GM23338 (cell line): ENCODE data around the gene DIAPH3. TPM values are rescaled to one million over a fixed set of nuclear protein-coding genes. Genes with fewer than 3 reads are reported as not detected.

ENCODE experiments used
- ATAC-seq: fragments of 200-7000 bp; cut with Tn5 transposase; 3 replicates; pipeline ENCODE4 v1.9.1; 2020
- DNase-seq: peaks from one replicate; pipeline ENCODE4 v3.0.0-alpha.2; 2015; ENCODE audit warnings: low spot score
- H2AFZ ChIP-seq: fragments of 200-600 bp; sonication (generic); 2 replicates; pipeline ENCODE4 v1.8.0; 2016; ENCODE audit warnings: antibody characterized with exemption, mild to moderate bottlenecking, moderate library complexity
- H3F3A ChIP-seq: fragments of 200-600 bp; sonication (generic); replicated peaks from 2 replicates; pipeline ENCODE4 v1.8.0; 2017; ENCODE audit warnings: antibody characterized with exemption, mixed run types, low read depth
- H3K27ac ChIP-seq: fragments of 200-600 bp; sonication (generic); 2 replicates; pipeline ENCODE4 v1.6.1; 2016; ENCODE audit warnings: low read depth
- H3K27me3 ChIP-seq: fragments of 200-600 bp; sonication (generic); 2 replicates; pipeline ENCODE4 v1.8.0; 2016; ENCODE audit warnings: mild to moderate bottlenecking, mixed run types, moderate library complexity; ENCODE audit not compliant: insufficient read depth
- H3K36me3 ChIP-seq: fragments of 200-600 bp; sonication (generic); 2 replicates; pipeline ENCODE4 v1.8.0; 2016; ENCODE audit warnings: mild to moderate bottlenecking; ENCODE audit not compliant: insufficient read depth
- H3K4me1 ChIP-seq: fragments of 200-600 bp; sonication (generic); 2 replicates; pipeline ENCODE4 v1.8.0; 2016; ENCODE audit warnings: mild to moderate bottlenecking, moderate library complexity; ENCODE audit not compliant: insufficient read depth
- H3K4me2 ChIP-seq: fragments of 200-600 bp; sonication (generic); 2 replicates; pipeline ENCODE4 v1.7.1; 2017; ENCODE audit warnings: mixed run types
- H3K4me3 ChIP-seq: fragments of 200-600 bp; sonication (generic); 2 replicates; pipeline ENCODE4 v1.6.1; 2016; ENCODE audit warnings: mixed run types
- H3K79me2 ChIP-seq: fragments of 200-600 bp; sonication (generic); replicated peaks from 2 replicates; pipeline ENCODE4 v1.8.0; 2017; ENCODE audit warnings: mild to moderate bottlenecking; ENCODE audit not compliant: insufficient read depth
- H3K9me2 ChIP-seq: fragments of 200-600 bp; sonication (generic); 2 replicates; pipeline ENCODE4 v1.8.0; 2017; ENCODE audit not compliant: insufficient read depth
- H4K20me1 ChIP-seq: fragments of 200-600 bp; sonication (generic); replicated peaks from 2 replicates; pipeline ENCODE4 v1.8.0; 2017; ENCODE audit warnings: mild to moderate bottlenecking; ENCODE audit not compliant: insufficient read depth
- H3K27ac Mint-ChIP-seq: 2 replicates; pipeline ENCODE4 v1.8.0; 2020; ENCODE audit warnings: inconsistent platforms, mild to moderate bottlenecking, moderate library complexity, mixed read lengths
- H3K27me3 Mint-ChIP-seq: 3 replicates; pipeline ENCODE4 v1.8.0; 2022; ENCODE audit warnings: low read depth, mild to moderate bottlenecking, moderate library complexity, mixed read lengths, inconsistent platforms; ENCODE audit not compliant: insufficient read depth, poor library complexity
- H3K36me3 Mint-ChIP-seq: 3 replicates; pipeline ENCODE4 v1.8.0; 2021; ENCODE audit warnings: low read depth, mild to moderate bottlenecking, inconsistent platforms, moderate library complexity, mixed read lengths
- H3K4me1 Mint-ChIP-seq: 3 replicates; pipeline ENCODE4 v1.8.0; 2020; ENCODE audit warnings: mild to moderate bottlenecking, inconsistent platforms, mixed read lengths
- H3K4me3 Mint-ChIP-seq: 3 replicates; pipeline ENCODE4 v1.8.0; 2021; ENCODE audit warnings: moderate library complexity, mild to moderate bottlenecking, inconsistent platforms, mixed read lengths
- H3K9me3 Mint-ChIP-seq: 3 replicates; pipeline ENCODE4 v1.8.0; 2020; ENCODE audit warnings: moderate library complexity, mild to moderate bottlenecking, inconsistent platforms, mixed read lengths
- EZH2 ChIP-seq: fragments of 200-600 bp; sonication (generic); IDR thresholded peaks from one replicate; pipeline ENCODE4 v1.8.0; 2017; ENCODE audit warnings: antibody characterized with exemption, mild to moderate bottlenecking, low read depth; ENCODE audit not compliant: unreplicated experiment
- JUNB ChIP-seq: IDR thresholded peaks from one replicate; pipeline ENCODE4 v1.6.1; 2016; ENCODE audit warnings: antibody characterized with exemption; ENCODE audit not compliant: unreplicated experiment
- POLR2AphosphoS5 ChIP-seq: IDR thresholded peaks from 2 replicates; pipeline ENCODE4 v1.6.1; 2016; ENCODE audit warnings: antibody characterized with exemption, low read depth
- REST ChIP-seq: IDR thresholded peaks from one replicate; pipeline ENCODE4 v1.6.1; 2018; ENCODE audit warnings: antibody characterized with exemption; ENCODE audit not compliant: unreplicated experiment
- ZNF114 ChIP-seq: fragments of 250-450 bp; sonication (Bioruptor Pico); IDR thresholded peaks from 2 replicates; pipeline ENCODE4 v1.5.0; 2020; ENCODE audit warnings: mild to moderate bottlenecking, moderate library complexity
- polyA plus RNA-seq: library from polyadenylated mRNA; unstranded; fragments of >200 nt; fragmentation: Nextera tagmentation; extraction: Ambion mirVana; gene quantifications from 2 replicates; pipeline ENCODE4 v1.2.1, GENCODE V29; 2016
- total RNA-seq: library from RNA; depleted of rRNA; stranded (reverse); fragments of >200 nt; shearing (Covaris generic); gene quantifications from 2 replicates; pipeline ENCODE4 v1.2.3, GENCODE V29; 2014

Gene DIAPH3
- total and polyA plus RNA-seq, 2 experiments from 2014 or later: 23.4 to 30.2 TPM

- Histone ChIP-seq H3K4me2 (no peak overlapping the region), H3K9me2 (no peaks in the 10 kb centered on the region), H3K36me3 (no peaks in the 10 kb centered on the region), H4K20me1 (0 out of 2 replicates have a peak, but pooled peaks cover 6% of the 10 kb centered on the region), H3K27ac (no peak overlapping the region), H3K4me1 (no peaks in the 10 kb centered on the region), H3K79me2 (peaks cover 38% of the 10 kb centered on the region), H3K27me3 (no peaks in the 10 kb centered on the region), H3F3A (no peaks in the 10 kb centered on the region), H2AFZ (no peak overlapping the region), H3K4me3 (no peak overlapping the region)
- H3K9me3 Mint-ChIP-seq: no peaks in the 10 kb centered on the region
- DNase-seq (no peak), ATAC-seq (no peak)
- peaks cover 2% of the 10 kb centered on the region for H3K27me3 Mint-ChIP-seq
- no peak overlapping the region for H3K4me3 Mint-ChIP-seq
- no peak for TF ChIP-seq REST
- H3K27ac Mint-ChIP-seq: no peak overlapping the region
- H3K4me1 Mint-ChIP-seq: no peaks in the 10 kb centered on the region; the same call in 2 of the 3 replicates
- H3K36me3 Mint-ChIP-seq: peaks cover 6% of the 10 kb centered on the region
Observed at GRCh38 chr13:60120617-60121336, 43.0 kb downstream of the DIAPH3 start.

- no peaks in the 10 kb centered on the region for H3K36me3 ChIP-seq
- no peak overlapping the region for H3K4me2 ChIP-seq
- H4K20me1 ChIP-seq: no peaks in the 10 kb centered on the region
- no peaks in the 10 kb centered on the region for H3K4me1 ChIP-seq
- H3K4me1 Mint-ChIP-seq: no peaks in the 10 kb centered on the region; the same call in 2 of the 3 replicates
- H3K9me2 ChIP-seq: no peaks in the 10 kb centered on the region
- peaks cover 9% of the 10 kb centered on the region; the same call in 2 of the 3 replicates for H3K9me3 Mint-ChIP-seq
- peaks cover 21% of the 10 kb centered on the region for H3K36me3 Mint-ChIP-seq
- H3K27ac Mint-ChIP-seq: no peak overlapping the region
- H3K27me3 ChIP-seq: no peaks in the 10 kb centered on the region
- ATAC-seq (no peak), DNase-seq (no peak)
- peaks cover 35% of the 10 kb centered on the region for H3K79me2 ChIP-seq
- no peak overlapping the region for H3K27ac ChIP-seq
- H3K4me3 Mint-ChIP-seq: no peak overlapping the region
- no peak overlapping the region for H3K4me3 ChIP-seq
- H2AFZ ChIP-seq: no peak overlapping the region
- H3K27me3 Mint-ChIP-seq: peaks cover 2% of the 10 kb centered on the region
- no peak for TF ChIP-seq EZH2
- H3F3A ChIP-seq: no peaks in the 10 kb centered on the region
Observed at GRCh38 chr13:60118696-60119400, 44.9 kb downstream of the DIAPH3 start.

- ATAC-seq (no peak), DNase-seq (no peak)
- no peaks in the 10 kb centered on the region for H3K9me2 ChIP-seq
- H3K4me2 ChIP-seq: no peak overlapping the region
- no peak for TF ChIP-seq POLR2AphosphoS5
- no peak for TF ChIP-seq ZNF114 (CRISPR knock-in tag)
- no peak for TF ChIP-seq JUNB
- H3K4me1 ChIP-seq: no peaks in the 10 kb centered on the region
- H3F3A ChIP-seq: no peaks in the 10 kb centered on the region
- Mint-ChIP-seq H3K36me3 (peaks cover 29% of the 10 kb centered on the region), H3K9me3 (peaks cover 9% of the 10 kb centered on the region; the same call in 2 of the 3 replicates), H3K4me1 (no peaks in the 10 kb centered on the region; the same call in 2 of the 3 replicates), H3K27me3 (no peaks in the 10 kb centered on the region), H3K27ac (no peak overlapping the region), H3K4me3 (no peak overlapping the region)
- 0 out of 2 replicates have a peak, but pooled peaks cover 3% of the 10 kb centered on the region for H4K20me1 ChIP-seq
- no peak overlapping the region for H2AFZ ChIP-seq
- peaks cover 30% of the 10 kb centered on the region for H3K79me2 ChIP-seq
- H3K36me3 ChIP-seq: peaks cover 3% of the 10 kb centered on the region; the same call in 1 of the 2 replicates
- H3K4me3 ChIP-seq: no peak overlapping the region
- no peaks in the 10 kb centered on the region for H3K27me3 ChIP-seq
- H3K27ac ChIP-seq: no peak overlapping the region
Observed at GRCh38 chr13:60114499-60115028, 49.2 kb downstream of the DIAPH3 start.
